Kidney (tissue), 14 donors: ENCODE data around the gene EPS8L3. TPM values are rescaled to one million over a fixed set of nuclear protein-coding genes. Genes with fewer than 3 reads are reported as not detected.

Source experiments
- DNase-seq, 5 donors: peaks; one replicate each; pipeline ENCODE4 v3.0.0-alpha.2; 2013 to 2020
- FAIRE-seq: peaks from 2 replicates; lab custom pipeline; 2012; peaks lifted over from hg19 to GRCh38; lab: Jason Lieb, UNC
- H3K27ac ChIP-seq, 2 donors: one replicate each; pipeline ENCODE4 v1.7.0; 2013; ENCODE audit warnings: low read depth in 2 of 2, low read length in 2 of 2, inconsistent platforms in 1 of 2
- H3K27me3 ChIP-seq: one replicate; pipeline ENCODE4 v1.7.1; 2013; ENCODE audit warnings: low read length, inconsistent platforms; ENCODE audit not compliant: control insufficient read depth, insufficient read depth
- H3K36me3 ChIP-seq, 3 donors: one replicate each; pipeline versions ENCODE4 v1.7.0 to v1.7.1; 2013; ENCODE audit warnings: low read length in 3 of 3, control low read depth in 1 of 3, inconsistent platforms in 1 of 3; ENCODE audit not compliant: insufficient read depth in 3 of 3, control insufficient read depth in 2 of 3
- H3K4me1 ChIP-seq, 3 donors: one replicate each; pipeline versions ENCODE4 v1.7.0 to v1.7.1; 2013; ENCODE audit warnings: low read length in 3 of 3, inconsistent platforms in 1 of 3, low read depth in 1 of 3; ENCODE audit not compliant: control insufficient read depth in 2 of 3, insufficient read depth in 2 of 3
- H3K4me3 ChIP-seq, 3 donors: one replicate each; pipeline versions ENCODE4 v1.7.0 to v1.8.1; 2013; ENCODE audit warnings: low read length in 3 of 3, control low read depth in 1 of 3, inconsistent platforms in 1 of 3
- H3K9ac ChIP-seq, 3 donors: one replicate each; pipeline versions ENCODE4 v1.7.0 to v1.7.1; 2013; ENCODE audit warnings: low read length in 3 of 3, control low read depth in 1 of 3, inconsistent platforms in 1 of 3
- H3K9me3 ChIP-seq, 3 donors: one replicate each; pipeline versions ENCODE4 v1.7.0 to v1.7.1; 2013; ENCODE audit warnings: low read length in 3 of 3, control low read depth in 1 of 3, inconsistent platforms in 1 of 3; ENCODE audit not compliant: control insufficient read depth in 2 of 3, insufficient read depth in 1 of 3
- intact Hi-C: fragments of 100-400 bp; cut with DNase I; formaldehyde crosslinking; loops from one replicate; pipeline ENCODE4 v1.11.1; 2022
- polyA plus RNA-seq: library from polyadenylated mRNA; stranded (reverse); fragments of 350-450 nt; fragmentation: Illumina TruSeq; extraction: RNeasy Lipid Tissue Mini Kit (QIAGEN cat#74804); gene quantifications from one replicate; pipeline ENCODE4 v1.2.3, GENCODE V29; 2014; ENCODE audit warnings: low read depth, low replicate concordance; ENCODE audit not compliant: insufficient read depth
- total RNA-seq: library from RNA; stranded (reverse); fragmentation: NEBNext Ultra II Directional; extraction: Animal tissue kit (Norgen Biotek cat#: 25700); gene quantifications from one replicate; pipeline ENCODE4 v1.2.1, GENCODE V29; 2021
- TF ChIP-seq, protein P1 (sequence below): IDR thresholded peaks from 3 replicates; pipeline ENCODE4 v1.5.1; 2012; ENCODE audit warnings: mild to moderate bottlenecking, moderate library complexity, borderline replicate concordance; ENCODE audit not compliant: insufficient read depth; ENCODE audit errors: extremely low read depth
- donor health status: control.
- donor health status: control.
- donor health status: control.
- donor health status: control.
- donor health status: control.
- donor health status: DM: yes; HTN: yes; CAD: no.
- donor health status: Normal renal cell carcinoma (clear cell type).

EPS8L3 gene
- total and polyA plus RNA-seq, 2 donors from 2014 or later, result 1.8 TPM; not detected in 1

- intact Hi-C loops, result no loop called here
- Histone ChIP-seq H3K36me3 (no peaks in the 10 kb centered on the region), H3K4me3 (no peak overlapping the region), H3K9ac (no peak overlapping the region), H3K4me1 (peaks cover 0 to 6% (median 0%) of the 10 kb centered on the region in 3 donors), H3K27ac (no peak overlapping the region), H3K9me3 (no peaks in the 10 kb centered on the region), H3K27me3 (no peaks in the 10 kb centered on the region)
- DNase-seq (peak in 2 of 5 donors; percentile 28 to 36), FAIRE-seq (no peak)
- TF ChIP-seq, protein P1, sequence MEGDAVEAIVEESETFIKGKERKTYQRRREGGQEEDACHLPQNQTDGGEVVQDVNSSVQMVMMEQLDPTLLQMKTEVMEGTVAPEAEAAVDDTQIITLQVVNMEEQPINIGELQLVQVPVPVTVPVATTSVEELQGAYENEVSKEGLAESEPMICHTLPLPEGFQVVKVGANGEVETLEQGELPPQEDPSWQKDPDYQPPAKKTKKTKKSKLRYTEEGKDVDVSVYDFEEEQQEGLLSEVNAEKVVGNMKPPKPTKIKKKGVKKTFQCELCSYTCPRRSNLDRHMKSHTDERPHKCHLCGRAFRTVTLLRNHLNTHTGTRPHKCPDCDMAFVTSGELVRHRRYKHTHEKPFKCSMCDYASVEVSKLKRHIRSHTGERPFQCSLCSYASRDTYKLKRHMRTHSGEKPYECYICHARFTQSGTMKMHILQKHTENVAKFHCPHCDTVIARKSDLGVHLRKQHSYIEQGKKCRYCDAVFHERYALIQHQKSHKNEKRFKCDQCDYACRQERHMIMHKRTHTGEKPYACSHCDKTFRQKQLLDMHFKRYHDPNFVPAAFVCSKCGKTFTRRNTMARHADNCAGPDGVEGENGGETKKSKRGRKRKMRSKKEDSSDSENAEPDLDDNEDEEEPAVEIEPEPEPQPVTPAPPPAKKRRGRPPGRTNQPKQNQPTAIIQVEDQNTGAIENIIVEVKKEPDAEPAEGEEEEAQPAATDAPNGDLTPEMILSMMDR, result no peak
Measured at GRCh38 chr1:109765896-109766615, 2.3 kb upstream of the EPS8L3 start.

DNA sequence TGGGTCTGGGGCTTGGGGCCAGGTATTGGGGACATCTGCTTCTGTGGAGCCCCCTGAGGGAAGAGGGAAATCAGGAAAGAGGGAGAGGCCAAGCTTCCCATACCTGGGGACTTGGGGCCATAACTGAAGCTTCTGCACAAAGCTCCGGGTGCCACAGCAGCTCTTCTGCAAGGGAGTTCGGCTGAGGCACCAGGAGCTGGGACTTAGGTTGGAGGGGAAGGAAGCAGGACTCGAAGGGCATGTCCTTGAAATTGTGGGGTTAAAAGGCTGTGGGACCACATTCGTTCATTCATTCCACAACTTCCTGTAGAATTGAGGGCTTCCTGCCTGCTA, 1.7 kb upstream of the EPS8L3 start:
- Histone ChIP-seq H3K27me3 (no peaks in the 10 kb centered on the region), H3K27ac (no peak overlapping the region), H3K4me1 (peaks cover 0 to 6% (median 0%) of the 10 kb centered on the region in 3 donors), H3K36me3 (no peaks in the 10 kb centered on the region), H3K9ac (no peak overlapping the region), H3K4me3 (no peak overlapping the region), H3K9me3 (no peaks in the 10 kb centered on the region)
- TF ChIP-seq, protein P1, result no peak
- FAIRE-seq (no peak), DNase-seq (peak in 2 of 5 donors; percentile 21 to 36)
- intact Hi-C loops, result no loop called here

DNA sequence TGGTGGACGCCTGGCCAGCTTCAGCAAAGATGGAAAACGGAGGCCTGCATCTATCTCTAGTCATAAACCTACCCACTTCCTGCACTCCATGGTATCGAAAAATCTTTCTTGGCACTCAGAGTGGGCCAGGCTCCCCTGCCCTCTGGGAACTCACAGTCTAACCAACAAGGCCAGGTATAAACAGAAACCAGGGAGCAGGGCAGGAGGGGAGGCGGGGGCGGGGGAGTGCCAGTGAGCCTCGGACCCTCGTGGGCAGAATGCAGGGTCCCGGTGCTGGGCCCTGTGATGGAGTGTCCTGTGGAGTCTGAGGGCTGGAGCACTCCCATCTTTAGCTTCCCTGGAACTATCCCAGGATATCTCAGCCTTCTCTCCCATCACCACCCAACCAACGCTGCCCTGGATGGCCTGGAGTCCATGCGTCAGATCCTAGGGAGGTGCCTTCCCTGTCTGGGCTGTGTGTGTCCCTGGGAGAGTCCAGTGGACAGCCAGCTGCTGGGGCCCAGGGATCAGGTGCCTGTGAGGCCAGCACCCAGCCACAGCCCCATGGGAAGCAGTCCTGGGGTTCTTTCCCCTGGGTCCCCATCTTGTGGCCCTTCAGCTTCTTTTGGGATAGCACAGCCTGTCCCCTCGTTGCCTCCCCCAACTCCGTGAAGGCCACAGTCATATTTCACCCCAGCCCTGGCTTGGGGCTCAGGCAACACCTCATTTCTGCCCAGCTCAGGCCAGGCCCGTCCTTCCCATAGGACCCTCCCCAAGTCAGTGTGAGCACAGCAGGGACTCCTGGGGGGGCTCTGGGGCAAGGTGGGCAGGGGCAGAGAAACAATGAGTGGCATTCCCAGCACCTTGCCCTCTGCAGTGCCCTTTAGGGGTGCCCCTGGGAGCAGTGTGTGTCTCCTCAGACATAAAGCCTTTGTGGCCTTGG, 1.1 kb upstream of the EPS8L3 start:
- intact Hi-C loops, result no loop called here

More for the DNA sequence above, 1.1 kb upstream of the EPS8L3 start:
- H3K4me3 ChIP-seq, result no peak overlapping the region
- H3K27me3 ChIP-seq, result no peaks in the 10 kb centered on the region
- FAIRE-seq, result no peak
- peaks cover 0 to 6% (median 0%) of the 10 kb centered on the region in 3 donors for H3K4me1 ChIP-seq
- H3K9ac ChIP-seq, result no peak overlapping the region
- peak in 2 of 5 donors; percentile 30 to 50 for DNase-seq
- no peaks in the 10 kb centered on the region for H3K9me3 ChIP-seq
- TF ChIP-seq, protein P1, result no peak
- no peaks in the 10 kb centered on the region for H3K36me3 ChIP-seq
- H3K27ac ChIP-seq, result no peak overlapping the region
